Caco-2 (cell line): ENCODE measurements around the gene TMEM223. TPM values are rescaled to one million over a fixed set of nuclear protein-coding genes. Genes with fewer than 3 reads are reported as not detected.

Source experiments
- BruUV-seq: library from RNA; stranded (reverse); fragments of 400-500 nt; replicated peaks from 2 replicates; lab custom pipeline; 2021; lab: Mats Ljungman, UMichigan
- CTCF ChIA-PET: fragments of 300-600 bp; sonication (Branson Sonifier 250); formaldehyde crosslinking; loops from one replicate; lab custom pipeline; 2022; ENCODE audit warnings: antibody characterized with exemption; lab: Charles Lee
- POLR2A ChIA-PET: fragments of 300-600 bp; sonication (Branson Sonifier 250); formaldehyde crosslinking; loops from one replicate; lab custom pipeline; 2022; ENCODE audit warnings: antibody characterized with exemption; lab: Charles Lee
- DNase-seq, 2 experiments: peaks; one replicate each; pipeline versions ENCODE4 v3.0.0 to v3.0.0-alpha.2; 2020 to 2022
- H3K27me3 ChIP-seq: replicated peaks from 2 replicates; pipeline ENCODE4 v1.6.0; 2011; ENCODE audit warnings: low read length; ENCODE audit not compliant: control insufficient read depth, insufficient read depth
- H3K36me3 ChIP-seq: 2 replicates; pipeline ENCODE4 v1.5.1; 2011; ENCODE audit warnings: low read length; ENCODE audit not compliant: control insufficient read depth, insufficient read depth
- H3K4me1 ChIP-seq: fragments of 250-450 bp; sonication (Bioruptor Pico); 2 replicates; pipeline ENCODE4 v1.5.1; 2020; ENCODE audit warnings: mild to moderate bottlenecking
- H3K4me3 ChIP-seq: 2 replicates; pipeline ENCODE4 v1.5.1; 2011; ENCODE audit warnings: low read depth, mild to moderate bottlenecking, control low read depth, low read length
- H3K9me3 ChIP-seq: fragments of 250-450 bp; sonication (Bioruptor Pico); 2 replicates; pipeline ENCODE4 v1.5.1; 2020; ENCODE audit warnings: mild to moderate bottlenecking, moderate library complexity
- H3K27ac Mint-ChIP-seq: one replicate; pipeline ENCODE4 v1.8.0; 2022; ENCODE audit warnings: mixed read lengths; ENCODE audit not compliant: unreplicated experiment
- H3K27me3 Mint-ChIP-seq: one replicate; pipeline ENCODE4 v1.8.0; 2022; ENCODE audit warnings: mixed read lengths; ENCODE audit not compliant: insufficient read depth, unreplicated experiment
- H3K36me3 Mint-ChIP-seq: one replicate; pipeline ENCODE4 v1.8.0; 2022; ENCODE audit warnings: mild to moderate bottlenecking, mixed read lengths; ENCODE audit not compliant: insufficient read depth, unreplicated experiment
- H3K4me1 Mint-ChIP-seq: one replicate; pipeline ENCODE4 v1.8.0; 2022; ENCODE audit warnings: low read depth, mixed read lengths; ENCODE audit not compliant: unreplicated experiment
- H3K4me3 Mint-ChIP-seq: one replicate; pipeline ENCODE4 v1.8.0; 2022; ENCODE audit warnings: mild to moderate bottlenecking, moderate library complexity, mixed read lengths; ENCODE audit not compliant: unreplicated experiment
- H3K9me3 Mint-ChIP-seq: one replicate; pipeline ENCODE4 v1.8.0; 2022; ENCODE audit warnings: mixed read lengths; ENCODE audit not compliant: unreplicated experiment
- intact Hi-C: fragments of 100-400 bp; cut with micrococcal nuclease; formaldehyde crosslinking; loops from one replicate; pipeline ENCODE4 v1.10.0; 2022; ENCODE audit not compliant: unreplicated experiment
- total RNA-seq: library from RNA; stranded (reverse); gene quantifications from 2 replicates; pipeline ENCODE4 v1.2.3, GENCODE V29; 2022
- TF ChIP-seq, protein P1 (sequence below), 2 experiments: fragments of 200-600 bp in 1 of 2; IDR thresholded peaks; 1 replicate in 1 of 2; 2 replicates in 1 of 2; pipeline versions ENCODE4 v1.5.1 to v1.8.0; 2011 to 2022; ENCODE audit warnings: antibody characterized with exemption in 1 of 2, control low read depth in 1 of 2, inconsistent platforms in 1 of 2, low read depth in 1 of 2, low read length in 1 of 2, mild to moderate bottlenecking in 1 of 2, moderate library complexity in 1 of 2; ENCODE audit not compliant: insufficient read depth in 1 of 2, severe bottlenecking in 1 of 2, unreplicated experiment in 1 of 2

The TMEM223 gene
- total RNA-seq, 1 experiment from 2014 or later = 22.7 TPM

DNA sequence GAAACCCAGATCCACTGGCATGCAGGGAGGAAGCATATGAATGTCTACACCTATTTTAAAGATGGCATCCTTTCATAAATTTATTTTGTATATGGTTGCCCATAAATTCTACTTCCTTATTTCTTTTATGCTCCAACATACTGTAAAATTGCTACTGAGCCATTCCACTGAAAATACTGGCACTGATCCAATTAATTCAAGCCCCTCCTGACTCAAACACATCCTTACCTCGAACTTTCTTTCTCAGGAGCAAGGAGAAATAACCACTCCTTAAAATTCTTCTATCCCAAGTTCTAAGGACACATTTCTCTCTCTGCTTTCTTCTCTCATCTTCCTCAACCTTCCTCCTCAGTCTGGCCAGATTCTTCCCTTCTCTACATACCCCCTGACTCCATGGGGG lies 18.9 kb upstream of the TMEM223 start:
- TF ChIP-seq, protein P1, sequence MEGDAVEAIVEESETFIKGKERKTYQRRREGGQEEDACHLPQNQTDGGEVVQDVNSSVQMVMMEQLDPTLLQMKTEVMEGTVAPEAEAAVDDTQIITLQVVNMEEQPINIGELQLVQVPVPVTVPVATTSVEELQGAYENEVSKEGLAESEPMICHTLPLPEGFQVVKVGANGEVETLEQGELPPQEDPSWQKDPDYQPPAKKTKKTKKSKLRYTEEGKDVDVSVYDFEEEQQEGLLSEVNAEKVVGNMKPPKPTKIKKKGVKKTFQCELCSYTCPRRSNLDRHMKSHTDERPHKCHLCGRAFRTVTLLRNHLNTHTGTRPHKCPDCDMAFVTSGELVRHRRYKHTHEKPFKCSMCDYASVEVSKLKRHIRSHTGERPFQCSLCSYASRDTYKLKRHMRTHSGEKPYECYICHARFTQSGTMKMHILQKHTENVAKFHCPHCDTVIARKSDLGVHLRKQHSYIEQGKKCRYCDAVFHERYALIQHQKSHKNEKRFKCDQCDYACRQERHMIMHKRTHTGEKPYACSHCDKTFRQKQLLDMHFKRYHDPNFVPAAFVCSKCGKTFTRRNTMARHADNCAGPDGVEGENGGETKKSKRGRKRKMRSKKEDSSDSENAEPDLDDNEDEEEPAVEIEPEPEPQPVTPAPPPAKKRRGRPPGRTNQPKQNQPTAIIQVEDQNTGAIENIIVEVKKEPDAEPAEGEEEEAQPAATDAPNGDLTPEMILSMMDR (IDR thresholded peaks at IDR 0.05; ENCODE audit: insufficient read depth in 1 of 2, low read depth in 1 of 2, low read length in 1 of 2, severe bottlenecking in 1 of 2, unreplicated experiment in 1 of 2) = no peak
- Mint-ChIP-seq H3K4me3 (no peak overlapping the region), H3K27me3 (no peaks in the 10 kb centered on the region), H3K4me1 (no peaks in the 10 kb centered on the region), H3K9me3 (no peaks in the 10 kb centered on the region), H3K36me3 (peaks cover 19% of the 10 kb centered on the region), H3K27ac (no peak overlapping the region)
- BruUV-seq = no TSS peak
- H3K36me3 ChIP-seq = no peaks in the 10 kb centered on the region
- no peaks in the 10 kb centered on the region for H3K27me3 ChIP-seq
- intact Hi-C loops = no loop called here
- ChIA-PET CTCF (interaction anchor here (0.7 to 1.2 kb wide), 2 partner anchors 17 to 24 kb away, joined by 4 read pairs; partner anchors contain the start of gene TMEM179B), POLR2A (interaction anchor here (0.5 kb wide), 1 partner anchor 43 kb away, joined by 11 read pairs; no protein-coding TSS in a partner anchor)
- no peaks in the 10 kb centered on the region for H3K9me3 ChIP-seq
- no peak overlapping the region for H3K4me3 ChIP-seq
- H3K4me1 ChIP-seq = no peaks in the 10 kb centered on the region; the same call in 1 of the 2 replicates
- no peak for DNase-seq

DNA sequence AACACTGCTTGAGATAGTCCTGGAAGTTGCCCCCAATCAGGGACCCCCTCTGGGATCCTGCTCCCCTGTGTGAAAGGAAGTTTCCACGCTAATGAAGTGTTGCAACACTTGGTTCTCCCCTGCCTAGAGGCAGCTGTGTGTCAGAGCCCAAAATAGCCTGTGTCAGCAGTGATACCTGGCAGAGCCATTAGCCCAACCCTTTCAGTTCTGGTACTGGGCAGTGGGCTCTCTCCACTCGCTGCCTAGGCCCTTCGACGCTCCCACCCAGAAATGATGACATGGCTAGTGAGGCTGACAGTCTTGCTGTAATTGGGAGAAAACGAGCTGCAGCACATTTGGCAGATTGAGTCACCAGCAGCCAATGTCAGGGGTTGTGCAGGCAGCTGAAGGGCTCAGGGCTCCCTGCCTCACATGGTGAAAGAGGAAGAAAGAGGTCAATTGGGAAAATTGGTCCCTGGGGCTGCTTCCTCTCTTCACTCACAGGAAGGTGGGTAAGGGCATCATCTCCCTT lies 14.9 kb upstream of the TMEM223 start:
- CTCF ChIA-PET = interaction anchor here (2.2 kb wide), 1 partner anchor 20 kb away, joined by 15 read pairs; the partner anchor contains the start of gene TMEM179B

DNA sequence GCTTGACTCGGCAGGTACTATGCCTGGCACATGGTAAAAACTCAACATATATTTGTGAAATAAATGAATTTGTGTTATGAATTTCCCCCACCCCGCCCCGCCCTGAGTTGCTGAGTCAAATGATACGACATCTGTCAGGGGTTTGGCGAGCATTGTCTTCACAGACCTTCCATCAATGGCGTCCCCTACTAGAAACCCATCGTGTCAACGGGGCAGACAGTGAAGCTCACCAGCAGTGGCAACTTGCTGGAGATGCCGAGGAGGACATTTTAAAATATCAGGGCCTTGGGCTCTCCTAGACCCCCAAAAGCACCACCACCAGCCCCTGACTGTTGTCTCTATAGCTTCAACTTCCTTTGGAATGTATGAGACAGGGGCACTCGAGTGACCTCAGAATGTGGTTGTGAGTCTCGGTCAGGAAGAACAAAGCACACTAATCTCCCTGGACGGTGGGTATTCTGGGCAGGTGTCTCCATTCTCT lies 14.2 kb upstream of the TMEM223 start:
- intact Hi-C loops = loop anchor here (1.0 to 2.0 kb wide), 4 partner anchors 14 to 57 kb away; partner anchors contain the start of genes STX5, TEX54, TMEM179B and TMEM223
- H3K9me3 Mint-ChIP-seq = no peaks in the 10 kb centered on the region
- Histone ChIP-seq H3K27me3 (no peaks in the 10 kb centered on the region), H3K36me3 (0 out of 2 replicates have a peak, but pooled peaks cover 1% of the 10 kb centered on the region), H3K4me1 (no peaks in the 10 kb centered on the region; the same call in 1 of the 2 replicates), H3K9me3 (no peaks in the 10 kb centered on the region), H3K4me3 (peak overlapping the region; percentile 51)
- H3K4me3 Mint-ChIP-seq = peak overlapping the region; percentile 92
- POLR2A ChIA-PET = interaction anchor here (0.5 to 1.7 kb wide), 9 partner anchors 12 to 214 kb away, joined by 3 to 15 read pairs (median 4); partner anchors contain the start of genes STX5, TMEM179B, TUT1 and ZBTB3
- H3K36me3 Mint-ChIP-seq = peaks cover 54% of the 10 kb centered on the region
- TSS peak; percentile 94 for BruUV-seq
- peaks cover 11% of the 10 kb centered on the region for H3K4me1 Mint-ChIP-seq
- TF ChIP-seq, protein P1 (IDR thresholded peaks at IDR 0.05; ENCODE audit: insufficient read depth in 1 of 2, low read depth in 1 of 2, low read length in 1 of 2, severe bottlenecking in 1 of 2, unreplicated experiment in 1 of 2) = no peak
- no peaks in the 10 kb centered on the region for H3K27me3 Mint-ChIP-seq
- no peak for DNase-seq
- CTCF ChIA-PET = interaction anchor here (2.2 kb wide), 1 partner anchor 19 kb away, joined by 15 read pairs; the partner anchor contains the start of gene TMEM179B
- peak overlapping the region; percentile 98 for H3K27ac Mint-ChIP-seq

More for the DNA sequence above, 14.9 kb upstream of the TMEM223 start:
- Histone ChIP-seq H3K36me3 (no peaks in the 10 kb centered on the region), H3K4me1 (no peaks in the 10 kb centered on the region; the same call in 1 of the 2 replicates), H3K27me3 (no peaks in the 10 kb centered on the region), H3K4me3 (peak overlapping the region; percentile 4; the same call in 1 of the 2 replicates), H3K9me3 (no peaks in the 10 kb centered on the region)
- POLR2A ChIA-PET = interaction anchor here (0.6 to 1.7 kb wide), 8 partner anchors 12 to 215 kb away, joined by 3 to 15 read pairs (median 6); partner anchors contain the start of genes POLR2G, STX5, TMEM179B and TUT1
- BruUV-seq = no TSS peak
- no peak for DNase-seq
- intact Hi-C loops = no loop called here
- Mint-ChIP-seq H3K9me3 (no peaks in the 10 kb centered on the region), H3K36me3 (peaks cover 47% of the 10 kb centered on the region), H3K27ac (peak overlapping the region; percentile 98), H3K4me1 (peaks cover 11% of the 10 kb centered on the region), H3K4me3 (peak overlapping the region; percentile 92), H3K27me3 (no peaks in the 10 kb centered on the region)
- TF ChIP-seq, protein P1 (IDR thresholded peaks at IDR 0.05; ENCODE audit: insufficient read depth in 1 of 2, low read depth in 1 of 2, low read length in 1 of 2, severe bottlenecking in 1 of 2, unreplicated experiment in 1 of 2) = no peak
